Muscle layer of colon (tissue), 2 donors: Measurements from ENCODE around the gene EEF2K.

Experiments used
- H3K27ac ChIP-seq: one replicate; pipeline ENCODE4 v1.7.0; 2013; ENCODE audit warnings: low read depth, mild to moderate bottlenecking, low read length, moderate library complexity
- H3K27me3 ChIP-seq, 2 donors: one replicate each; pipeline ENCODE4 v1.7.0; 2013; ENCODE audit warnings: low read length in 2 of 2, mild to moderate bottlenecking in 2 of 2; ENCODE audit not compliant: insufficient read depth in 2 of 2, control insufficient read depth in 1 of 2
- H3K36me3 ChIP-seq: one replicate; pipeline ENCODE4 v1.7.0; 2013; ENCODE audit warnings: mild to moderate bottlenecking, low read length; ENCODE audit not compliant: insufficient read depth
- H3K4me1 ChIP-seq: one replicate; pipeline ENCODE4 v1.7.0; 2013; ENCODE audit warnings: mild to moderate bottlenecking, low read length; ENCODE audit not compliant: insufficient read depth
- H3K4me3 ChIP-seq, 2 donors: one replicate each; pipeline ENCODE4 v1.7.0; 2013; ENCODE audit warnings: low read length in 2 of 2, low read depth in 1 of 2, mild to moderate bottlenecking in 1 of 2, moderate library complexity in 1 of 2
- H3K9ac ChIP-seq: one replicate; pipeline ENCODE4 v1.7.0; 2013; ENCODE audit warnings: low read length
- H3K9me3 ChIP-seq: one replicate; pipeline ENCODE4 v1.7.0; 2013; ENCODE audit warnings: mild to moderate bottlenecking, low read length
- donor health status: abdominal sarcoma.
- donor health status: Adenocarcinoma of cecum.

The EEF2K gene

DNA sequence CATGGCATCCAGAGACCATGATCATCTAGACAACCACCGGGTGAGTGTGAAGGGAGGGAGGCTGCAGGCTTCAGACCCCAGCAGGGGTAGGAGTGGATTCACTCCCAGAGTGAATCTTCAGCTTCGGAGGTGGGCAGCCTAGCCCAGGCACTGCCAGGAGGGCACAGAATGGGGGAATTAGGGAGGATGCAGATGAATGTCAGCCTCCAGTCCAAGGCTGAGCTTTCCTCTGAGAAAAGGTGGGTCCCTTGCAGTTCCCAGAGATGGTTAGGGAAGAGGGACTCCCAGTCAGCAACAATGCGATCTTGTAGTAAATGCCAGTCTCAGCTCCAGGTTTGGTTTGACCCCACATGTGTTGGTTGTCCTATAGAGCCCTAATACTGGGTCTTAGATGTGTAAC is 54.4 kb downstream of the EEF2K start:
- H3K9ac ChIP-seq, result no peak overlapping the region
- no peak overlapping the region for H3K27ac ChIP-seq
- peaks cover 1% of the 10 kb centered on the region for H3K9me3 ChIP-seq
- no peak overlapping the region for H3K4me3 ChIP-seq
- H3K4me1 ChIP-seq, result no peaks in the 10 kb centered on the region
- H3K36me3 ChIP-seq, result peaks cover 77% of the 10 kb centered on the region
- H3K27me3 ChIP-seq, result no peaks in the 10 kb centered on the region

DNA sequence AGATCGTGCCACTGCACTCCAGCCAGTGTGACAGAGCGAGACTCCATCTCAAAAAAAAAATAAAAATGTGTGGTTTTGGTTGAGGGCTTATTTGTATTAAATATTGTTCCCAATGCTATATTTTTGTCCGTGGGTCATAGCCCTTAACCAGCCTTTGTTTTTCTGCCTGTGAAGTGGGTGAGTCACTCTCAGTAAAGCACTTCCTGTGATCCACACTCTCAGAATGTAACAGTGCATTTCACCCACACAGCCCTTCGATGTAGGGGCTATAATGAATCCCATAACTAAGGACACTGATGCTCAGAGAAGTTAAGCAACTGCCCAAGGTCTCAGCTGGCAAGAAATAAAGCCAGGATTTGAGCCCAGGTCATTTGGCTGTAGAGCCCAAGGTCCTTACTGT is 56.4 kb downstream of the EEF2K start:
- no peak overlapping the region for H3K4me3 ChIP-seq
- no peaks in the 10 kb centered on the region for H3K4me1 ChIP-seq
- H3K9me3 ChIP-seq, result no peaks in the 10 kb centered on the region
- H3K36me3 ChIP-seq, result peaks cover 76% of the 10 kb centered on the region
- no peaks in the 10 kb centered on the region for H3K27me3 ChIP-seq
- no peak overlapping the region for H3K27ac ChIP-seq
- no peak overlapping the region for H3K9ac ChIP-seq

GRCh38 chr16:22264786-22265185 is 58.7 kb downstream of the EEF2K start:
- Histone ChIP-seq H3K9me3 (no peaks in the 10 kb centered on the region), H3K9ac (no peak overlapping the region), H3K36me3 (peaks cover 71% of the 10 kb centered on the region), H3K27ac (no peak overlapping the region), H3K4me1 (no peaks in the 10 kb centered on the region), H3K4me3 (no peak overlapping the region), H3K27me3 (no peaks in the 10 kb centered on the region)

DNA sequence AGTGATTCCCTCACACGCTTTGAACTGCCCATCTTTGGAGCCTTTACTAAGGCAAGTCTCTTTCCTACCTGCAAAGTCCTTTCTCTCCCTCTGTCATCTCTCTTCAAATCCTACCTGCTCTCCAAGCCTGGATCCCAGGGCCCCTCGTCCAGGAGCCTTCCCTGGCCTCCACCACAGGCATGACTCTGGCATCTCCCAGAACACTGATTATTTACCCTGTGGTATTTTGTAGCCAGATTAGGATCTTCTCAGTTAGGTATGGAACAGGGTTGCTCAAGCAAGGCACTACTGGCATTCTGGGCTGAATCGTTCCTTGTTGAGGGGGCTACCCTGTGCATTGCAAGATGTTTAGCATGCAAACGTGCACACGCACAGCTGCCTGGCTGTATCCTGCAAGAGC is 59.3 kb downstream of the EEF2K start:
- Histone ChIP-seq H3K4me3 (no peak overlapping the region), H3K27me3 (no peaks in the 10 kb centered on the region), H3K9me3 (no peaks in the 10 kb centered on the region), H3K36me3 (peaks cover 65% of the 10 kb centered on the region), H3K4me1 (no peaks in the 10 kb centered on the region), H3K27ac (no peak overlapping the region), H3K9ac (no peak overlapping the region)

DNA sequence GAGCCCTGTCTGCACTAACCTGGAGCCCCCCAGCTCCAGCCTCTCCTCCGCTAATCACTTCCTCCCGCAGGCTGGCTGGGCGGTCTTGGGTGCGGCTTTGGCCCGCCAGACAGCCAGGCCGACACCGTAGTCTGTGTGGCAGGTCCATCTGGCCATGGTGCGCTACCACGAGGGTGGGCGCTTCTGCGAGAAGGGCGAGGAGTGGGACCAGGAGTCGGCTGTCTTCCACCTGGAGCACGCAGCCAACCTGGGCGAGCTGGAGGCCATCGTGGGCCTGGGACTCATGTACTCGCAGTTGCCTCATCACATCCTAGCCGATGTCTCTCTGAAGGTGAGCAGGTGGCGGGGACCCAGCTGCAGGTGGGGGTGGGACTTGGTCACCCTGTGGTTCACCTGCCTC is 60.5 kb downstream of the EEF2K start:
- Histone ChIP-seq H3K4me3 (no peak overlapping the region), H3K9me3 (no peaks in the 10 kb centered on the region), H3K27me3 (no peaks in the 10 kb centered on the region), H3K36me3 (peaks cover 60% of the 10 kb centered on the region), H3K4me1 (no peaks in the 10 kb centered on the region), H3K9ac (no peak overlapping the region), H3K27ac (no peak overlapping the region)

- Histone ChIP-seq H3K4me3 (no peak overlapping the region), H3K36me3 (peaks cover 68% of the 10 kb centered on the region), H3K27ac (no peak overlapping the region)
Observed at GRCh38 chr16:22267764-22268163, 61.7 kb downstream of the EEF2K start.

DNA sequence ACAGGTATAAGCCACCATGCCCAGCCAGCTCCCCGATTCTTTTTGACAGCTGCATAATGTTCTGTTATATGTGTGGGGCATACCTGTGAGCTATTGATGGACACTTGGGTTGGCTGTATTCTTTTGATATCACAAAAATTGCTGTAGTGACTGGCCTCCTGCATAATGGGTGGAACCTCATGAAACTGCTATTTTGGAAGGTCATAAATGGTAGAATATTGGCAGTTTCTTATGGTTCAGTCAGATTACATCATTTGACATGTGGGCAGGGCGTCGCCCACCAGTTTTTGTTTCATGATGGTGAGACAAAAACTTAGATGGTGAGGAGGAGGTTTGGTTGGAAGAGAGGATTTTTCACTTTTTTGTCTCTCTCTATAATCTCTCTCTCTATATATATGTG is 64.4 kb downstream of the EEF2K start:
- no peak overlapping the region for H3K27ac ChIP-seq
- no peak overlapping the region for H3K9ac ChIP-seq
- H3K27me3 ChIP-seq, result no peaks in the 10 kb centered on the region
- H3K9me3 ChIP-seq, result no peaks in the 10 kb centered on the region
- no peak overlapping the region for H3K4me3 ChIP-seq
- H3K4me1 ChIP-seq, result no peaks in the 10 kb centered on the region
- peaks cover 63% of the 10 kb centered on the region for H3K36me3 ChIP-seq

More at GRCh38 chr16:22267764-22268163, 61.7 kb downstream of the EEF2K start:
- Histone ChIP-seq H3K4me1 (no peaks in the 10 kb centered on the region), H3K9ac (no peak overlapping the region), H3K27me3 (no peaks in the 10 kb centered on the region), H3K9me3 (no peaks in the 10 kb centered on the region)

GRCh38 chr16:22272870-22273650 is 67.0 kb downstream of the EEF2K start:
- Histone ChIP-seq H3K27ac (no peak overlapping the region), H3K27me3 (no peaks in the 10 kb centered on the region), H3K9ac (no peak overlapping the region), H3K9me3 (no peaks in the 10 kb centered on the region), H3K4me1 (no peaks in the 10 kb centered on the region), H3K36me3 (peaks cover 61% of the 10 kb centered on the region), H3K4me3 (no peak overlapping the region)

DNA sequence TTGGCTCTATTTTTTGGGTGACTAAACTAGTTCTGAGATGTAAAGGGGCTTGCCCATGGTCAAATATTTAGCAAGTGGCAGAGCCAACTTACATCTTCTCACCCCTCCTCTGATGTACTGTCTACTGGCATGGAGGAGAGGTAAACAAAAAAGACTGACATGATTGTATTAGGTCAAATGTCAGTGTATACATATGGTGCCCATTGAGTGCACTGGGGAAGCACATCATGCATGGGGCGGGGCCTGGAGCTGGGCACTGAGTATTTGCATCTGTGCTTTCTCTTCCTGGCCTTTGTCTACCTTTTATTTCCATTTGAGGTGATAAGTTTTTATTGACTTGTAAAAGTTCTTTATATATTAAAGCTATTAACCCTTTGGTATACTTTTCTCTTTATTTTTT is 68.8 kb downstream of the EEF2K start:
- peaks cover 63% of the 10 kb centered on the region for H3K36me3 ChIP-seq

DNA sequence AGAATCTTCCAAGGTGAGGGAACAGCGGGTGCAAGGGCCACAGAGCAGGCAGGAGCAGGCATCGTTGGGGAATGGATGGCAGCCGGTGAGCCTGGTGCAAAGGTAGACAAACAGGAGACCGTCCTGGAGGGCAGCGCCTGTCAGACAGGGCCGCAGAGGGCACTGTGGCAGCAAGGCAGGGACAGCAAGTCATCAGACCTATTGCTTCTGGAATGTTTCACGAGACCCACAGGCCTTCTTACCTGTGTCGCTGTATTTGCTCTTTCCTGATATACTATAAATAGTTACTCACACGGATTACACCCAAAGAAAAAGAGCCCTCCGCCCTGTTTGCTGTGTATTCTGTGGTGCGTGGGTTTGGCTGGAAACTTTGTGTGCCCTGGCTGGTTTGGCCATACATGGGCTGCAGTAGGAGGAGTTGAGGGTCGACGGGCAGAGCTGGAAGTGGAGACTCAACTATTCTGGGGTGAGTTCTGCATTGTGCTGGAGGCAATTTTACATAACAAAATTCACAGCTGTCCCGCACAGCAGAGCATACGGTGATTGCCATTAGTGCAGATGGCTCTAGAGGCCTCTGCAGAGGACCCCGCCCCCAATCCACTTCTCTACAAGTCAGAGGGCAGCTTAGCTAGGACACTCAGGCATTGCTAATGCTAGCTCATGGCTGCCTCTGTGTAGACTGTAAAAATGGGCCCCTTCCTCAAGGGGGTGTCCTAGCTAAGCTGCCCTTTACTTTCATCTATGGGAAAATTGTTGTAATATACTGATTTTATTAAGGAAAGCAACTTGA is 72.6 kb downstream of the EEF2K start:
- Histone ChIP-seq H3K27ac (no peak overlapping the region), H3K9me3 (no peaks in the 10 kb centered on the region), H3K4me3 (no peak overlapping the region), H3K4me1 (no peaks in the 10 kb centered on the region), H3K9ac (no peak overlapping the region), H3K27me3 (no peaks in the 10 kb centered on the region), H3K36me3 (peaks cover 68% of the 10 kb centered on the region)

More for the DNA sequence above, 68.8 kb downstream of the EEF2K start:
- H3K9ac ChIP-seq, result no peak overlapping the region
- no peaks in the 10 kb centered on the region for H3K9me3 ChIP-seq
- no peak overlapping the region for H3K27ac ChIP-seq
- H3K4me3 ChIP-seq, result no peak overlapping the region
- no peaks in the 10 kb centered on the region for H3K4me1 ChIP-seq
- no peaks in the 10 kb centered on the region for H3K27me3 ChIP-seq

DNA sequence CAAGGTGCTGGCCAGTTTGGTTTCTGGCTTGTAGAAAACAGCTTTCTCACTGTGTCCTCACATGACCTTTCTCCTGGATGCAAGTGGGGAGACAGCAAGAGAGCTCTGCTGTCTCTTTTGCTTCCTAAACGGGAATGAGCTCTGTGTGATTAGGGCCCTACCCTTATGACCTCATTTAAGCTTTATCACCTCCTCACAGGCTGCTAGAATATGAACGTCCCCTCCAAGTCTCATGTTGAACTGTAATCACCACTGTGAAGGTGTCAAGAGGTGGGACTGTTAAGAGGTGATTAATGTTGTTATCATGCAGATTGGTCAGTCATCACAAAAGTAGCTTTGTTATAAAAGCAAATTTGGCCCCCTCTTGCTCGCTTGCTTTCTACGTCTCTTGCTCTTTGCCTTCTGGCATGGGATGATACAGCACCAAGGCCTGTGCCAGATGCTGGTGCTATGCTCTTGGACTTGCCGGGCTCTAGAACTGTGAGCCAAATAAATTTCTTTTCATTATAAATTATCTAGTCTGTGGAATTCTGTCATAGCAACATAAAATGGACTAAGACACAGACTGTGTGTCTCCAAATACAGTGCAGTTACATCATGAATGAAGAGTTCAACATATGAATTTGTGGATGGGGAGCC is 76.3 kb downstream of the EEF2K start:
- H3K4me3 ChIP-seq, result no peak overlapping the region

More for the DNA sequence above, 76.3 kb downstream of the EEF2K start:
- Histone ChIP-seq H3K36me3 (peaks cover 68% of the 10 kb centered on the region), H3K27me3 (no peaks in the 10 kb centered on the region), H3K27ac (no peak overlapping the region), H3K9ac (no peak overlapping the region), H3K4me1 (no peaks in the 10 kb centered on the region), H3K9me3 (no peaks in the 10 kb centered on the region)
